NCI-H2171 treated with DMSO at 0.1 percent for 48 hours (cell line): ENCODE measurements around the gene EFNA5.

Source experiments
- DNase-seq: peaks from one replicate; lab custom pipeline; 2025; lab: John Stamatoyannopoulos, UW

EFNA5 gene

DNA sequence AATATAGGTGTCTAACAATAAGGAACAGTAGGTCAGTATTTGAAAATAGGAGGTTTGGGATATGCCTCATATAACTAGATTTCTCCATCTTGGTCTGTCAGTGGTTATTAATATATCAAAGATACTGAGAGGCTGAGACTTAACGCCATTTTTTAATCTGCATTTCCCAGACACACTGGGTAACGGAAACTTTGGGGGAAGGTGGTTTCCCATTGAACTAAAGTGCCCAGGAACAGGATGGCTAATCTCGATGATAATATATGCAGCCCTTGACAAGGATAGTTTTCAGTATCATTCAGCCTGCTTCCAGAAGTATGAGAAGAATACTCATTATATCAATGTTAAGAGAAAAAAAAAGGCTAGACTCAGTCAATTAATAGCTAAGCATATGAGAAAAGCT is 30.7 kb downstream of the EFNA5 start:
- DNase-seq: no peak

DNA sequence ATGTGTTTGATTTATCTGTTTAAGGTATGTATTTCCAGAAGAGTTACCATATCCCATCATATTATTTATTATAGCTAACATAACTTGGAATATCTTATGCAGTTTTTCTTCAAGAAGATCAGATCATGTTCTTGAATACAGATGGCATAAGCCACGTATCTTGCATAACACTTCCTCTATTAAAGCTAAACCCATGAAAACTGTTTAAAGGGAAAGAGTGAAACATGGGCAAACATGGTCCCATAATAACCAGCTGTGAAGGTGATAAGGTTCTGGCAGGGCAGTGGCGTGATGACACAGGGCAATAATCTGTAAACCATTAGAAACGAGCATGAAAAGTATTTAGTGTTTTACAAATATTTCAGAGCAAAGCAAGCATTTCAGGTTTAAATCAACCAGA is 34.2 kb downstream of the EFNA5 start:
- DNase-seq: no peak

DNA sequence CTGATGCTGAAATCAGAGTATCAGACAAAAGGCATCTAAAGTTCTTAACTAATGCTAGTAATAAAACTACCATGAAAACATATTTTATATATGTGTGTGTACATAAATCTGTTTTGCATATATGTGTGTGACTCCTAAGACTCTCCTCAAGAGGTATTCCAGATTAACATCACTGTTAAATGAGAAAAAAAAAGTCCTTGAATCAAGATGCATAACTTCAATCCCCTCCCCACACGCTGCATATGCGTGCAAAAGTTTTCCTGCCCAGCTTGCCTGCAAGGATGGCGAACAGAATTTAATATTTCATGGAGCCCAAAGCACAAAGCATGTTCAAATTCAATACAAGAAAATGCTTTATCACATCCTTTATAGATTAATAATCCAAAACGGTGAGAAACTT is 34.7 kb downstream of the EFNA5 start:
- no peak for DNase-seq

DNA sequence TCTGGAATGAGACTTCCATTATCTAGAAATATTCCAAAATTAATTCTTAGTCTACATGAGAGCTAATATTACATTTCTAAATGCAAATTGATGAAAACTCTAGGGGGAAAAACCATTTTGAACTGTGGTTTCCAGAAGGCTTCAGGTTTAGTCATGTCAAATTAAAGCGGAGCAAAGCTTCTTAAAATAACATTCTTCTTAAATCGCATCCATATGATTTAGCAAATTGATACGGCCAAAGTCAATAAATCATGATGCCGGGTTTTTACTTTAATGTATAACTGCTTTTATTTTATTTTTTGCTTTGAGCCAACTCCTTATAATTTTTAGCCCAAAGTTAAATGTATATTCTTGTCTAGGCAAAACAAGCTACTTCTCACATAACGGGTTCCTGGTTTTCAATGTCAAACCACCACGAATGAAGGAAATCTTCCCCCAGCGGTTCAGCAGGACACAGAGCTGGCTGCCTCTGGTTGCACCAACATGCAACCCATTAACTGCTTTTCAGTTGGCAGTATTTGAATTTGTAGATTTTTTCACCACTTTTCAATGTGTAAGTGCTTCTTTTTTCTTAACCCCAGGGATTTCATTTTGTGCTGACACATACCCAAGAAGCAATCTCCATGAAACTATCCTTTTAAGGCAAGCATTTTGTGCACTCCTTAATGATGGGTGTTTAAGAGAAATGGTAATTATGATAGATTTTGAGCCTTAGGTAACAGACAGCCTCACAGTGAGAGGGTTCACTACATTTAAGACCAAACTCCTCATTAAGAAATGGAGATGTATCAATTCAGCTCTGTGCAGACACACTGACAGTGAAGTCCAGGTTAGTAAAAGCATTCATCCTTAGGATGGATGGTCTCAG is 35.5 kb downstream of the EFNA5 start:
- no peak for DNase-seq

DNA sequence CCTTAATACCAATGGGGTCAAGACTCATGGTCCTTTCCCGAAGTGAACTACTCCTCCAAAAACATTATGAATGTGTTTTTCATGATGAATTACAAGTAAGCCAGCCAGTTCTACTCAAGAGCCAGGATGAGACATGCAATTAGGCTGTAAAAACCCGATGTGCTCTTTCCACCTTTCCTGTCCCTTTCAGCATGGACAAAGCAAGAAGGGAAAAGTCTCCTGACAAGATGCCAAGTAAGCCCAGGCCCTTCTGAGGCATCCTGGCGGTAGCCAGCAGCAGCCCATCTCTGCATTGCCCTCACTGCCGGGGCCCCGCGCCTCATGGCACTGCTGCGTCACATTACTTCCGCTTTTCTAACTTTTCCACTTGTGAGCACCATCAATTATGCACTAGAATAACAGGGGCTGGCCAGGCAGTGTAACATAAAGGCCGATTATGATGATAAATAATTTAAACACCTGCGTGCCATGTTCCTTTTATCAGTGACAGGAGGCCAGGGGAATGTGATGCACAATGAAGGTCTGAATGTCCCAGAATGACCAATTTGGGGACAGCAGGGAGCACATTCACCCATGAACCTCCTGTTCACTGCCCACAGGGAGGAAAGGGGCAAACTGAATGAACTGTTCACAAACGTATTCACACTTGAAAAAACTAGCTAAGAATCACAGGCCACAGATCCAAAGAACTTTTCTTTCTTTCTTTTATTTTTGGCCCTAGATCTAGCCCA is 37.4 kb downstream of the EFNA5 start:
- peak; percentile 50 for DNase-seq

DNA sequence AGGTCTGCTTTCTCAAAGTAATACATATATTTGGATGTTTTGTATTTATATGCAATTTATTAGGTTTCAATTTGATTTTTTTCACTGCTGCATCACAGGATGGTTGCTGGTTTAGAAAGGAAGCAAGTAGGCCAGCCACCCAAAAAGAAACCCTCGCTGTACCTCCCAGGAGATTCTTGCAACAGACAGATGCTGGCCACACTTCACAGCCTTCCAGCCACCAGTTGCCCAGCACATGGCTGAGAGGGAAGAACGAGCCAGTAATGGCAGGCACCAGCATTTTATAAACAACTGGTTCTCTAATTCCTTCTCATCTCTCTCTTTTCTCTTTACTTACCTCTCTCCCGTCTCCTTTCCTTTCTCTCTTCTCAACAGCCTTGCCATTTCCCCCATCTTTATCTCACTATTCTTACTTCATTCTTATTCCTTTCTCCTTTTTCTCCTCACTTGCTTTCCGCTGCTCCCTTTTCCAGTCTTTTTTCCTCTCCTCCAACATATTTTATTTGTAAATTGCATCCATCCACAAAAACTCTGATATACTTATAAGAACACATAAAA is 38.9 kb downstream of the EFNA5 start:
- no peak for DNase-seq

DNA sequence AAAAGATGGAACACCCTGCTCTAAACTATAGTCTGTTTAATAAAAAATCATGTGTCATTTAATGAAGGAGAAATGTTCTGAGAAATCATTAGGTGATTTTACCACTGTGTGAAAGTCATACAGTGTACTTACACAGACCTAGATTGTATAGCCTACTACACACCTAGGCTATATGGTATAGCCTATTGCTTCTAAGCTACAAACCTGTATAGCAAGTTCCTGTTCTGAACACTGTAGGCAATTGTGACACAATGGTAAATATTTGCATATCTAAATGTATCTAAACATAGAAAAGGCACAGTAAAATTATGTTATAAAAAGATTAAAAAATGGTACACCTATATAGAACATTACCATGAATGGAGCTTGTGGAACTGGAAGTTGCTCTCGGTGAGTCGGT is 40.6 kb downstream of the EFNA5 start:
- DNase-seq: no peak

DNA sequence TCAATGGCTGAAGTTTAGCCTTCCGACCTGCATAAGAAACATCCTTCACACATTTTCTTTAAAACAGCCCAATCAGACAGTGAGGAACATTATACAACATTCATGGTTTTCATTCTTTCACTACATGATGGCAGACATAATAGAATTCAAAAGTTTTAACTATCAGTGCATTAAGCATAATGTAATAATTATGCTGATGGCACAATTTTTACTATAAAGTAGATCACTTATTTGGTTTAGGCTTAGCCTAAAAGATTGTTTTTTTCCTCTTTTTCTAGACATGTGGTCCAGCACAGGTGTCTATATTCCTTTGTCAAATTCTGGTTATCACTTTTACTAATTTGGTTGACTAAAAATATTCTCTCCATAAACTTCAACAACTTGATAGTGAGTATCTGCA is 46.5 kb downstream of the EFNA5 start:
- DNase-seq: no peak

DNA sequence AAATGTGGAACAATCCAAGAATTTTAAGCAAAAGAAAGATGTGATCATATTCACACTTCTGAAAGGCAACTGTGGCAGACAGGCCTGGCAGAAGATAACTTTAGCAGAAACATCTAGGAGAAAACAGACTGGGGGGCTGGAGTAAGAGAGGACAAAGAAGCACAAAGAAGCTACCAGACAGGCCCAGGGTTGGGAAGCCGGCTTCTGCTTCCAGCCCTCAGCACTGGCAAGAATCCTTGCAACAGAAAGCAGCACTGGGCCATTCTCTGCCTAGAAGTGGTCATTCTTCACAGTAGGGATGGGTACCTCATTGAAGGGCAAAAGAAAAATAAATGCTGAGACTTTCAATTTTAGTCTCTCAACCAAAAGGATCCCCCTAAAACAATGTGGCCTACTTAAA is 49.6 kb downstream of the EFNA5 start:
- DNase-seq: no peak

DNA sequence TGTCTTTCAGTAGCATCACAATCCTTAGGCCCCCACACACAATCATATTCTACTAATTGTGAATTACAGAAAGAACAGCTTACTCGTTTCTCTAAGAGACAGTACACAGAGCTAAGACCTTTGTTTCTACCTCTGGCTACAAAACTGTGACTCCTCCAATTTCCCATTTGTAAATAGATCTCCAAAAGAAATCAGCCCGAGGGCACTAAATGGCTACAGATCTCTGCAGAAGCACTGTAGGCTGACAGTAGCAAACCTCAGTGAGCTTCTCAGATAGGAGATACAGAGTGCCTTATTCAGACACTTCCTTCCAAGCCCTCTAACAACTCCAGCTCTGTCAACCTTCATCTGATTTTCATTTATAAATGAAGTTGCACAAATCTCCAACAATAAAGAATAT is 51.0 kb downstream of the EFNA5 start:
- no peak for DNase-seq

DNA sequence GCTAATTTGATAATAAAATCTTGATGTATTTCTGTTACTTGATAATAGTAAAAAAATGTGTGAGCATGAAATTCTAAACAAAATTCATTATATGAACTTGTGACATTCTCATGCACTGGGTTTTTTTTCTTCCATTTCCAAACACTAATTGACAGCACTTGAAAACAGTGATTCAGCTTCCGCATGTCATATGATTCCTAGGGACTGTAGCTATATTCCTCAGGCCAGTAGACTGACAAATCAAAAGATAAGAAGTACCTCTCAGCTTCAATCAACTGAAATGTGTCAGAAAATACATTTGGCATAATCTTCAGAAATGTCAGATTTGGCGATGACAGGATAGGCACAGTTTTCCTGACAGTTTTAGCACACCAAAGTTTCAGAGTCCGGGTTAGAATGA is 52.5 kb downstream of the EFNA5 start:
- DNase-seq: no peak

DNA sequence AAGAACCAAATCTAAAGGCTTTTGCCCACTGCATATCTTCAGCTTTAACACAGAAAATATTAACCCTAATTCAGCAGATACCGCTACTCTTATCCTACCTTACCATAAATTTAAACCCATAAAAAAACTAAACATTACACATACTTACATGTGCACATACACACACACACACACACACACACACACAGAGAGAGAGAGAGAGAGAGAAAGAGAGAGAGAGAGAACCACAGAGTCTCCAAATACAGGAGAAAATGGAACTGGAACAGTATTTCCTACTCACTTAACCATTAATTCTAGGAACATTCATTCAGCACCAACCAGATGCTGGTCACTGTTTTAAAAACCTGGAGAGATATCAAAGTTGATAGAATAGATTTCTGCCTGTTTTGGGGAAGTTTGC is 53.7 kb downstream of the EFNA5 start:
- no peak for DNase-seq

DNA sequence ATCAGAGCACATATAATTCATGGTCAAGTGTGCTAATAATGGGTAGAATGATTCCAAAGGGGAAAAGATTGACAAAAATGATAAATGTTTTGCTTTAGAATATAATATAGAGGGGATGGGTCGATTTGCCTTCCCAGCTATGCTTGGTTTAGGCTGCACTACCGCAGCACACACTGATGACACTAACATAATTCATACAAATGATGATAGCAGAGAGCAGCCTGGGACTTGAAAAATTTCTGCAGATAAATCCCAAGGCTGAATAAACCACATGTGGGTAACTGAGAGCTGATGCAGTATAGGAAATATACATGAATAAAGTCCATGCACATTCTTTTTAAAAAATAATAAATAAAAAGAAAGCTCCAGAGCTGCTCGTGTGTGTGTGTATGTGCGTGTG is 54.5 kb downstream of the EFNA5 start:
- no peak for DNase-seq

DNA sequence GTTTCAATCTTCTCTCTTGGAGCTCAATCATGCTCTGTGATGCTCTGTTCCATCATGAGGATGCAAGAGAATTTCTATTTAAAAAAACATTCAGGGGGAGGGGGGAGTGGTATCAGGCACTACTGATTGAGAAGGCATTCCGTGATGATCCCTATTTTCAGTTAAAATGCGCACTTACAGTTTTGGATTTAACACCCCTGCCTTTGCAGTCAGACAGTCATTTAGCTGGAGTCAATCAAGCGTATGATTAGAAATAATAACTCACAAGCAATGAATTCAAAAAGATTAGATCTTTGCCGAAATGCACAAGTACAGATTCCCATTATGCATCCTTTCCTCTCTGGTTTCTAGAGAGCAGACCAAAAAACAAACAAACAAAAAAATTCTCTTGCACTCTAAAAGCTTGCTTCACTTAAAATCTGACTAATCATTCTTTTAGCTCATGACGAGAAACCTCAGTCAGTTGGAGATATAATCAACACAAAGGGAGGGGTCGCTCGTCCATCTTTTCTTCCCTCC is 55.4 kb downstream of the EFNA5 start:
- no peak for DNase-seq

DNA sequence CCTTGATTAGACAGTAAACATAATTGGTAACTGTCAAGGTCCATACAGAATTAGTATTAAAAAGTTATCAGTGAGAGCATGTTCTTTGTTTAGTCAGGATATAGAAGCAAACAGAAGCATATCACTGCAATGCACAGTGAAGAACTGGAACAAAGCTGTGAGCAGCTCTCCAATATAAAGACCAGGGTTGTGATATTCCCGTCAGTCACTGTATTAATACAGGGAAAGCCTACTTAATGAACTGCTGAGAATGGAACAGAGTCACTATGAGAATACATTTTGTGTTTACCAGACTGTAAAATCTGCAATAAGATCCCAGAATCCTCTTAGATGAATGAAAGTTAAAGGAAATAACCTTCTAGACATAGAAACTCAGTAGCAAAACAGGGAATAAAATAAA is 58.2 kb downstream of the EFNA5 start:
- DNase-seq: no peak

DNA sequence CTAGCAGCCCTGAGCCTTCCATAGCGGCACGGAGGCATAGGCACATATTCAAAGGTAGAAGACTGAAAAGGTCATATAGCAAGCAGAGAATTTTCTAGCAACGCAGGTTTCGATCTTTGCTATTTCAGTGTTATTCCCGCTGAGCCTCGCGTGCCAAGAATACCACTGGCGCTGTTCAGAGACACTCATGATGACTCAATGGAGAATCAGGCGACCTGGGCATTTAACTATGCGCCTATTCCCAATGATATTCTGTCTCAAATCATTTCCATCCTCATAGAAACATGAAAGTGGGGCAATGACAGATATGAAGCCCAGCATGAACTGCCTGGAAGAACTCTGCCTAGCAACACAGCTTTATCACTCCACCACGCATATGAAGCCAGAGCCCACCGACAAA is 59.9 kb downstream of the EFNA5 start:
- no peak for DNase-seq

DNA sequence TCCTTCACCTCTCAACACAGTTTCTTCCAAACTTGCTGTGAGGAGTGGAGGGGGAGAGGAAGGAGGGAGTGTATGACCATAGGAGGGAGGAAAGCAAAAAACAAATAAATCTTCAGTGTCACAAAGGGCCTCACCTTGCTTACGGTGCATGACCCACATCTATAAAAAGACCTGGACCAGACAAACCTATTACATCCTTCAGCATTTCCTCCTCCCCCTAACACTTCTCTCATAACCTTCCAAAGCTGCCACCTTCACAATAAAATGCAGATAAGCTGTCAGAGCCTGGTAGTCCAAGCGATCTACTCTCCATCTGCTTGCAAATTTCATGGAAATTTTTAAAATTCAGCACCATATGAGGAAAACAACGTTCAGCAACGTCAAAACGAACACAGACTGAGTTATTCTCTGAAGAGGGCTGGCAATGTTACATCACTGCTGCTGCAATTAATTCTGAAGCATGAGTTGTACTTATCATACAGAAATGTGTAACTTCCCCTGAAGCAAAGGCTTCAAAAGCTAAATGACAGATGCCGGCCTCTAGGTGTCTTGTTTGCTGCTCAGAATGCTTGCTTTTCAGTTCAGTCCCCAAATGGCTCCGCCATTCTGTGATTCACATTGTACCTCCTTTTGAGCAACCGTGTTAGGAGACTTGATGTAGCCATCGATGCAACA is 62.9 kb downstream of the EFNA5 start:
- DNase-seq: peak; percentile 12

DNA sequence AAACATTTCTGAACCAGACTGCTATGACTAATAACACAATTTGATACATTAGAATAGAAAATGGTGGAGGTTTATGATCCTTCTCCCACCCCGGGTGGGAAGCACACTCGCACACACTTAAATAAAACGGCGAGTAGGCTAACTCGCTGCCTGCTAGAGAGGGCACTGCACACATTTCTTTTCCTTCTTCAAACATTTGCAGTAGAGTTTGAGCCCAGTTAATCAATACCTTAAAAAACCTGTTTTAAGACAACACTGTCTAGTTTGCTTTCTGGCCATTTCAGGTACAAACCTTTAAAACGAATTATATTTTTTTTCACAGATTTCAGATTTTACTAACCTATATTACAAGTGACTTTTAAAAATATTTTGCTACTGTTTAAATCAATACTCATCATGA is 63.5 kb downstream of the EFNA5 start:
- DNase-seq: no peak

DNA sequence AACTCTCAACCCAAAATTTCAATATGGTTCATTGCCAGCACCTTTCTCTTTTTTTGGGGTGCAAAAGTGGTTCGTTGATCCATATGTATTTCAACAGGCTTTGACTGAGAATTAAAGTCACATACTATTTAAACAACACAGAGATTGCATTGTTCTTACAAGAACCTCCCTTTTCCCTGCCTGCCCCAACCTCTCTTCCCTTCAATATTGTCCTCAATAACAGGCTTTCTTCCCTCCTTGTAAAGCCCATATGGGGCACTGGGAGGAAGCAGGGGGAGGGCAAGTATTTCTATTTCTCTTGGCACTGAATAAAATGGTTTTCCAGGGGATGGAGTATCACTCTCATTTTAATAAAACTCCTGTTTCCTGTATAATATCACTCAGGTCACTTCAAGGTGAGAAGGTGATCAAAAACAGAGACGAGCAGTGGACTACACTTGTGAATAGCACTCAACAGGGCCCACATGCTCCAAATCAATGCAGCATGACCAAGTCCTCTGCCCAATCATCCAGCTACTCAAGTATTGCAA is 65.1 kb downstream of the EFNA5 start:
- no peak for DNase-seq

DNA sequence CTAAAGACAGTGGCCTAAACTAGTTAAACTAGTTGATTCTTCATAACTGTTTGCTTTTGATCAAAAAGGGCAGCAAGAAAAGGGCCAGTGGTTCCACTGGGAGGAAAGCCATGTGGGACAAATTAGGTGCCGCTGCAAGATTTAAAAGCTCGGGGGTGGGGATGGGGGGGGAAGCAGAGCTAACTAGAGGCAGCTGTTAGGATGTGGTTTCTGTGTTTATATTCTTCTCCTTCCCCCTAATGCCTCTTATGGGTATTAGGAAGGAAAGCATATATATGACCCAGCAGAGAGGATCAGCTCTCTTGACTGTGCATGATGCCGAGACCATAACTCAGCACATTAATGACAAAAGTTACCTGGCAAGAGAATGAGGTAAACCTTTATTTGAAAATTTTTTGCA is 65.7 kb downstream of the EFNA5 start:
- no peak for DNase-seq

DNA sequence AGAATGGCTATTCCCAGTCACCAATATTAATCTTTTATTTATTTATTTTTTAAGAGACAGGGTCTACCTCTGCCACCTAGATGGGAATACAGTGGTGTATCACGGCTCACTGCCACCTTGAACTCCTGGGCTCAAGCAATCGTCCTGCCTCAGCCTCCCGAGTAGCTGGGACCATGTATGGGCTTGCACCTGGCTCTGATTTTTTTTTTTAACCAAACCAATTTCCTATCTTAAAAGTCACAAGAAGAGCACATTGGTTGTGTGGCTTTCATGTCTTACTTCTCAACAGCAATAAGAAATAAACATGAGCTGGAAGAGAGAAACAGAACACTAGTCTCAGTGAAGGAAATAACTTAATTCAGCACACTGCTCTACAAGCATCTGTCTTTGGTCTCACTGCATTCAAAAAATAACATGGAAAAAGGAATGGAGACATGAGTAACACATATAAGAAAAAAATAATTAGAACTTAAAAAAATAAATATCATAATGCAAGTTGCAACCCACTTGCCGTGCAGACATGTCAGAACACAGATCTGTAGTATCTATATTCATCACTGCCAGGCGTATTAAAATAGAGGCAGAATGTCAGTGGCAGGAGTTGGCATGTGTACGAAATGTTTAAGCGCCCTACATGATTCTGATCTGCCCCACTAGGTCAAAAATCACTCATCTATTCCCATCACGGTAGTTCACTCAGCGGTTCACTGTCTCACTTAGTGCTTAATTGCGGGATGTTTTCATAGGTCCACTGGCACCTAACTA is 66.4 kb downstream of the EFNA5 start:
- no peak for DNase-seq
